ENCODE measurements around the gene PWP2.

- TF ChIP-seq CTCF (IDR thresholded peaks at IDR 0.05) (no peak), POLR2A (IDR thresholded peaks at IDR 0.05) (no peak), POLR2AphosphoS5 (IDR thresholded peaks at IDR 0.05) (no peak)
Observed at GRCh38 chr21:44064852-44065403, 42.3 kb upstream of the PWP2 start.
